Right lung (tissue), 10 donors: ENCODE measurements around the gene SUPT4H1. TPM values are rescaled to one million over a fixed set of nuclear protein-coding genes. Genes with fewer than 3 reads are reported as not detected.
"Not testable (repeated sequence)": the region's sequence is repeated elsewhere in the genome, so short reads cannot be mapped to it uniquely, and the experiment has no call there.

Source experiments
- DNase-seq, 2 donors: peaks; one replicate each; pipeline ENCODE4 v3.0.0-alpha.2; 2013
- long read RNA-seq, 8 donors: transcript quantifications; one replicate each; lab custom pipeline, GENCODE V29; 2026
- polyA plus RNA-seq, 5 donors: library from polyadenylated mRNA; unstranded; fragments of 120-200 nt; gene quantifications; one replicate each; pipeline versions ENCODE4 v1.2.1 to v1.2.3, GENCODE V29; 2013; ENCODE audit warnings: inconsistent platforms in 1 of 5, low replicate concordance in 1 of 5; ENCODE audit not compliant: insufficient read length in 5 of 5, insufficient read depth in 1 of 5

The SUPT4H1 gene
- polyA plus RNA-seq: 100 to 1,000 TPM; 123 to 142 (median 135) TPM
- long read RNA-seq, donor 1, transcript SUPT4H1-202 (5 exons, 1,643 nt): minor isoform, 11 of 103 reads
- long read RNA-seq, donor 1, transcript SUPT4H1-201 (5 exons, 1,489 nt): major isoform, 87 of 103 reads
- long read RNA-seq, donor 1, partial matches to known transcripts: 0 of 103 reads
- long read RNA-seq, donor 1, other reads (novel, unspliced or antisense): 0 of 103 reads
- long read RNA-seq, donor 2, transcript SUPT4H1-201 (5 exons, 1,489 nt): major isoform, 39 of 57 reads
- long read RNA-seq, donor 2, transcript SUPT4H1-202 (5 exons, 1,643 nt): minor isoform, 12 of 57 reads
- long read RNA-seq, donor 2, partial matches to known transcripts: 0 of 57 reads
- long read RNA-seq, donor 2, other reads (novel, unspliced or antisense): 0 of 57 reads
- long read RNA-seq, donor 3, transcript SUPT4H1-201 (5 exons, 1,489 nt): major isoform, 57 of 79 reads
- long read RNA-seq, donor 3, transcript SUPT4H1-202 (5 exons, 1,643 nt): minor isoform, 11 of 79 reads
- long read RNA-seq, donor 3, partial matches to known transcripts: 0 of 79 reads
- long read RNA-seq, donor 3, other reads (novel, unspliced or antisense): 0 of 79 reads
- long read RNA-seq, donor 4, transcript SUPT4H1-202 (5 exons, 1,643 nt): minor isoform, 6 of 66 reads
- long read RNA-seq, donor 4, transcript SUPT4H1-201 (5 exons, 1,489 nt): major isoform, 44 of 66 reads
- long read RNA-seq, donor 4, partial matches to known transcripts: 10 of 66 reads
- long read RNA-seq, donor 4, other reads (novel, unspliced or antisense): 0 of 66 reads
- long read RNA-seq, donor 5, transcript SUPT4H1-207 (4 exons, 668 nt): minor isoform, 6 of 133 reads
- long read RNA-seq, donor 5, transcript SUPT4H1-202 (5 exons, 1,643 nt): minor isoform, 20 of 133 reads
- long read RNA-seq, donor 5, transcript SUPT4H1-201 (5 exons, 1,489 nt): major isoform, 102 of 133 reads
- long read RNA-seq, donor 5, partial matches to known transcripts: 0 of 133 reads
- long read RNA-seq, donor 5, other reads (novel, unspliced or antisense): 0 of 133 reads
- long read RNA-seq, donor 6, transcript SUPT4H1-202 (5 exons, 1,643 nt): minor isoform, 16 of 109 reads
- long read RNA-seq, donor 6, transcript SUPT4H1-201 (5 exons, 1,489 nt): major isoform, 84 of 109 reads
- long read RNA-seq, donor 6, partial matches to known transcripts: 0 of 109 reads
- long read RNA-seq, donor 6, other reads (novel, unspliced or antisense): 0 of 109 reads
- long read RNA-seq, donor 7, transcript SUPT4H1-201 (5 exons, 1,489 nt): major isoform, 46 of 53 reads
- long read RNA-seq, donor 7, partial matches to known transcripts: 0 of 53 reads
- long read RNA-seq, donor 7, other reads (novel, unspliced or antisense): 0 of 53 reads
- long read RNA-seq, donor 8, transcript SUPT4H1-201 (5 exons, 1,489 nt): major isoform, 32 of 40 reads
- long read RNA-seq, donor 8, partial matches to known transcripts: 0 of 40 reads
- long read RNA-seq, donor 8, other reads (novel, unspliced or antisense): 0 of 40 reads

- DNase-seq: peak; percentile 90 to 93
Observed at GRCh38 chr17:58351831-58352595, at the start of gene SUPT4H1. SUPT4H1 (minus strand) TSS chr17:58352201; CDS start chr17:58352135, 66 bp downstream.

GRCh38 chr17:58401287-58401686, 49.3 kb upstream of the SUPT4H1 start:
- DNase-seq: no peak

- no peak for DNase-seq
Observed at GRCh38 chr17:58400826-58401225, 48.8 kb upstream of the SUPT4H1 start.

- DNase-seq: no peak
Observed at GRCh38 chr17:58399974-58400373, 48.0 kb upstream of the SUPT4H1 start.

GRCh38 chr17:58398574-58399266, 46.7 kb upstream of the SUPT4H1 start:
- no peak for DNase-seq

GRCh38 chr17:58397421-58397820, 45.4 kb upstream of the SUPT4H1 start:
- not testable (repeated sequence) for DNase-seq

- no peak for DNase-seq
Observed at GRCh38 chr17:58396173-58396572, 44.2 kb upstream of the SUPT4H1 start.

GRCh38 chr17:58394534-58395223, 42.7 kb upstream of the SUPT4H1 start:
- no peak for DNase-seq

- DNase-seq: peak; percentile 80 to 89
Observed at GRCh38 chr17:58391302-58391984, 39.4 kb upstream of the SUPT4H1 start.

- no peak for DNase-seq
Observed at GRCh38 chr17:58390884-58391283, 38.9 kb upstream of the SUPT4H1 start.

- DNase-seq: no peak
Observed at GRCh38 chr17:58388302-58389190, 36.5 kb upstream of the SUPT4H1 start.

- no peak for DNase-seq
Observed at GRCh38 chr17:58387834-58388233, 35.8 kb upstream of the SUPT4H1 start.

GRCh38 chr17:58386708-58387107, 34.7 kb upstream of the SUPT4H1 start:
- no peak for DNase-seq

- DNase-seq: no peak
Observed at GRCh38 chr17:58385359-58385899, 33.4 kb upstream of the SUPT4H1 start.

GRCh38 chr17:58384897-58385296, 32.9 kb upstream of the SUPT4H1 start:
- no peak for DNase-seq

- no peak for DNase-seq
Observed at GRCh38 chr17:58383892-58384462, 32.0 kb upstream of the SUPT4H1 start.

GRCh38 chr17:58382872-58383242, 30.9 kb upstream of the SUPT4H1 start:
- DNase-seq: peak in 1 of 2 donors; percentile 56
